HG03066 (cell line): ENCODE results near the gene KCNK5.

ENCODE experiments used
- ATAC-seq: cut with Tn5 transposase; IDR thresholded peaks from one replicate; pipeline ENCODE4 v1.9.1; 2021; ENCODE audit warnings: low read depth; ENCODE audit not compliant: unreplicated experiment

The KCNK5 gene, protein sequence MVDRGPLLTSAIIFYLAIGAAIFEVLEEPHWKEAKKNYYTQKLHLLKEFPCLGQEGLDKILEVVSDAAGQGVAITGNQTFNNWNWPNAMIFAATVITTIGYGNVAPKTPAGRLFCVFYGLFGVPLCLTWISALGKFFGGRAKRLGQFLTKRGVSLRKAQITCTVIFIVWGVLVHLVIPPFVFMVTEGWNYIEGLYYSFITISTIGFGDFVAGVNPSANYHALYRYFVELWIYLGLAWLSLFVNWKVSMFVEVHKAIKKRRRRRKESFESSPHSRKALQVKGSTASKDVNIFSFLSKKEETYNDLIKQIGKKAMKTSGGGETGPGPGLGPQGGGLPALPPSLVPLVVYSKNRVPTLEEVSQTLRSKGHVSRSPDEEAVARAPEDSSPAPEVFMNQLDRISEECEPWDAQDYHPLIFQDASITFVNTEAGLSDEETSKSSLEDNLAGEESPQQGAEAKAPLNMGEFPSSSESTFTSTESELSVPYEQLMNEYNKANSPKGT

GRCh38 chr6:39228992-39229767 is at the start of gene KCNK5:
KCNK5 (minus strand) TSS chr6:39229475; CDS start chr6:39229111, 364 bp downstream.
- ATAC-seq, result peak; percentile 64

DNA sequence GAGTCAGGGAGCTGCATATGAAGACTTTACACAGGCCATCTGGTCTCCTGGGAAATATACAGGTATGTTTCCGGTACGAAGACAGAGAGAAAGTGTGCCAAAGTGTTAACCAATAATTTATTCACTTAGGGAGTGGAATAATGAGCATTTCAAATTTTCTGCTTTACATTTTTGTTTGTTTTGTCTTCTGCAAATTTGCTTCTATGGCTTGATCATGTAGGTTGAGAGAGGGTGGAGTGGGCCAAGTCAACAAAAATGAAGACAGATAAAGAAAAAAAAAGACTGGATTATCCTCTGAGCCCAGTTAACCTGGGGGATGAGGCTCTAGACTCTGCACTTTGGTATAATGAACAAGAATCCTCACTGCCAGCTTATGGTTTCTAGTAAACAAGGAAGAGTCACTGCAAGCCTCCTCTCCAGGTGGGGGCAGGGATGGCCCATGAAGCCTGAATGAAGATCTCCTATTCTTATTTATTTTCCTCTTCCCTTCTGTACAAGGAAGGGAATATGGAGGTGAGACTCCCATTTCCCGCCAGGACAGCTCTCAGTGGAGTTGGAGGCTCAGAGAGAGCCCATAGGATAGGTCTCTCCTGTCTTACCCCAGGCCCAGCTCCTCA is 47.2 kb upstream of the KCNK5 start:
- ATAC-seq, result no peak

DNA sequence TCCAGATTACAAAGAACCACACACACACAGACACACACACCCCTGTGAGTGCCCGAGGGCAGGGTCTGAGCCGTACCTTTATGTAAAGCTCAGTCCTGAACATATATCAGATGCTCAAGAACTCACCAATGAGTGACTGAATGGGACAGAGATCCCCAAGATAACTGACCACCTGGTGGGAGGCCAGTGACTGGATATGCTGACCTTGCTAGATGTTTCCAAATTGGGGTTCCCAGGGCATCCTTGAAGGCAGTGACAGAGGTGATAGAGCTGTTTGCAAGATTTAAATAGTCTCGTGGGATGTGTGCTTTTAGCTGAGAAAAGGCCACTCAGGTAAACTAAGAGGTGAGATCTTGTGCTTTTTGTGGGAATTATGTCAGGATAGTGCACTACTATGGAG is 45.6 kb upstream of the KCNK5 start:
- no peak for ATAC-seq

- no peak for ATAC-seq
Measured at GRCh38 chr6:39274471-39274870, 45.2 kb upstream of the KCNK5 start.

DNA sequence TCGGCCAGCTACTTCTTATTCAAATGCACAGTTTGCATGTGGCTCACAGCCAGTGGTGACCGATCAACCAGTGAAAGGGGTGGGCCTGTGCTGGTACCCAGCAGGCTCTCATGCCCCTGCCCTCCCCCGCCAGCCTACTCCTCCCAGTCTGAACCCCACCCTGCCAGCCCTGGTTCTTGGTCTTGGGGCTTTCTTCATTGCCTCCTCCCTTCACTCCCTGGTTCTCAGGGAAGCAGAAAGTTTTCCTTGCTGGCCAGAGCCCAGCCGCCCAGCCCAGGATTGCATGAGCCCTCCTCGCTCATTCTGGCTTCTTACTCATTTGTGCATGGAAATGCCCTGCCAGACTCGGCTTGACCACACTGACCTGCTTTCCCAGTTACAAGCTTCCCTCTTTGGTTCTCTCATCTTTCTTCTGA is 44.1 kb upstream of the KCNK5 start:
- ATAC-seq, result no peak

DNA sequence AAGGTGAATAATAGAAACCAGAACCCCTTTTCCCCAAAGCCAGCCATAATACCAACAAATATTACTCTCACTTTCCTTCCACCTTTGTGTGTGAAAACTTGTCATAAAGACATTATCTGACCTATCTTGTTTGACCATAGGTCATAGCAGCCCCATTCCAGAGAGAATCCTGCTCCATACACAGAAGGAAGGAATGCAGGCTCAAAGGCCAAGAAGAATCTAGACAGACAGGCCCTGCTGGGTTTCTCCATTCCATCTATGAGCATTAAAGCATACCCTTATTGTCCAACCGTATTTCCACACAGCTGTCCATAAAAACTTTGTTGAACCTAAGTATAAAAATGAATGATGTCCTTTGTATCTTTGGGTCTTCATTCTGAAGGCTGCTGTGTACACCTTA is 40.7 kb upstream of the KCNK5 start:
- ATAC-seq, result no peak

DNA sequence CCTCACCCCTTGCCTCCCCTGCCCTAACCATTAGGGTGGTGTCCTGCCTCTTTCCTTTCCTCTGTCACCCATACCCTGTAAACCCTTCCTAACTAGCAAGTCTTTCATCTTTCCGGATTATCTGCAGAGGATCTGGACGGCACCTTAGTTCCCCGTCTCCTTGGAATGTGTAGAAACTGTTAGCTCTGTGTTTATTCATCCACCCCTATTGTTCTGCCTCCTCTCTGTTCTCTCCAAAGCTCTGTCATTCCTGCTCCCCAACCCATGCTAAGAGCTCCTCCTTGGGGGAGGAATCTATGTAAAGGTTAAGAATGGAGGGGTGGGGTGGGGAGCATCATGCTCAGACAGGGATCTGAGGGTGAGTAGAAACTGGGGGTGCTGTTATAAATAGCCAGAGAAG is 39.4 kb upstream of the KCNK5 start:
- ATAC-seq, result no peak

GRCh38 chr6:39268171-39268570 is 38.9 kb upstream of the KCNK5 start:
- ATAC-seq, result no peak

- no peak for ATAC-seq
Measured at GRCh38 chr6:39266782-39267355, 37.6 kb upstream of the KCNK5 start.

DNA sequence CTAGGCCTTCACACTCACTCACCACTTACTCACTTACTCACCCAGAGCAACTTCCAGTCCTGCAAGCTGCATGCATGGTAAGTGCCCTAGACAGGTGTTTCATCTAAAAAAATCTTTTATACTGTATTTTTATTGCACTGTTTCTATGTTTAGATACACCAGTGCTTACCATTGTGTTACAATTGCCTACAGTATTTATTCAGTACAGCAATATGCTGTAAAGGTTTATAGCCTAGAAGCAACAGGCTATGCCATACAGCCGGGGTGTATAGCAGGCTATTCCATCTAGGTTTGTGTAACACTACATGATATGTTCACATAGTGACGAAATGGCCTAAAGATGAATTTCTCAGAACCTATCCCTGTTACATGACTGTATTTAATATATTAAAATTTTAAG is 37.1 kb upstream of the KCNK5 start:
- ATAC-seq, result no peak

DNA sequence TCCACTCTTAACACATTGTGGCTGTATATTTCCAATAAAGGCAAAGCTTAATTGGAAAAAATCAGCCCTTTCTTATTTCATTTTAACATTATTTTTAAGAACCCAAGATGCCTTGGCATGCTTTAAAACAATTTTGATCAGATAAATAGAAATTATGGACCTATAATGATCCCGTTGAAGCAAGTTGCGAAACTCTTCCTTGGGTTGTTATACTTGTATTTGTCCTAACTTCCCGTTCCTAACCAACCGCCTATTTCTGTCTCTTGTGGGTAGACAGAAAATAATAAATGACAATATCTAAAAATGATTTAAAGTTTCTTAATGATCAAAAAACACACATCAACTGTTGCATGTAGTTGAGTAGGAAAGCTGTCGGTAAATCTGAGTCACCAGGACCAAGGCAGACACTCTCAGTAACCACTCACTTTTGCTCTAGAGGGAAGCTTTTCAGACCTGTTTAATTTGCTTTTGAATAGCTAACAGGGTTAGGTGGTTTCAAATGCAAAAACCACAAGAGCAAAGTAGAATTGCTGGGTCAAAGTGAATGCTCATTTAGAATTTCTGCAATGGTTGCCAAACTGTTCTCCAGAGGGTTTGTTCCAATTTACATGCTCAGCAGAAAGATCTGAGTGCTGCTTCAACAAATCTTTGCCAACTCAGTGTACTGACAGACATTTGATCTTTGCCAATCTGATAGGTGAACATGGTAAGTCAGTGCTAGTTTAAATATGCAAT is 34.2 kb upstream of the KCNK5 start:
- ATAC-seq, result no peak

GRCh38 chr6:39261751-39262150 is 32.5 kb upstream of the KCNK5 start:
- ATAC-seq, result no peak

DNA sequence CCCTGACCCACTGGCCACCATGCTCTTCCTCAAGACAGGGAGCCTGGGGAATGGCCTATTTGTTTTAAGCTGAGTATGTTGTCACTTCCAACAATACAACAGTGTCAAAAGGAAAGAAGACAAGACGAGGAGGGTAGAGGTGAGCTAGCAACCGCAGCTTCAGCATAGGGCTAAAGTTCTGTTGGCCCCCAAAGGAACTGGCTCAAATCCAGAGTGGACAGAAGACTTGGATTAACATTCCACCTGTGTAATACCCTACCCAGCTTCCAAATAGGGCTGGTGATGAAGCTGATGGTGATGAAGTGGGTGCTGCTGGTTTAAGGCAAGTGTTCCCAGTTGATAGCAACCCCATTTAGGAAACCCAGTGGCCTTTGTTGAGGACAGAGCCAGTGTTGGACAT is 31.7 kb upstream of the KCNK5 start:
- no peak for ATAC-seq

GRCh38 chr6:39260456-39260855 is 31.2 kb upstream of the KCNK5 start:
- ATAC-seq, result no peak

GRCh38 chr6:39256294-39256940 is 27.1 kb upstream of the KCNK5 start:
- no peak for ATAC-seq

DNA sequence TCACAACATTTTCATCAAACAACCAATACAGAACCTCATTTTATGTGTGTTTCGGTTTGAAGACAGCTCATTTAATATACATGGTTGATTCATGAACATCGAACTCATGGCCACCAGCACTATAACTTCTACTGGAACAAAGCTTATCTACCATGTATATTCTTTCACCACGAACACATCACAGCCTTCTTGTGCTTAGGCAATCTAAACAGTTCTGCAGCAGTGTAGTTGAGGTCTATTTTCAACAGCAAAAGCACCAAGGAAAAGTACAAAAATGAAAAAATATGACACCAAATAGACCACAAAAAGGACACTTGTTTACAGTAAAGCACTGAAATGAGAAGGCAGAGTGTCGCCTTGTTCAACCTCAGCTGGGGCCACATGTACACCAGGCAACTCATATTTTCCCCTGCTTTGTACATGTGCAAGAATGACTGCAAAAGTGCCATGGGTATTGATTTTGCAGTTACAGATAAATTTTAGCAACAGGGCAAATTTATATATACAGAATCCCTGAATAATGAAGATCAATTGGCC is 25.8 kb upstream of the KCNK5 start:
- ATAC-seq, result no peak

DNA sequence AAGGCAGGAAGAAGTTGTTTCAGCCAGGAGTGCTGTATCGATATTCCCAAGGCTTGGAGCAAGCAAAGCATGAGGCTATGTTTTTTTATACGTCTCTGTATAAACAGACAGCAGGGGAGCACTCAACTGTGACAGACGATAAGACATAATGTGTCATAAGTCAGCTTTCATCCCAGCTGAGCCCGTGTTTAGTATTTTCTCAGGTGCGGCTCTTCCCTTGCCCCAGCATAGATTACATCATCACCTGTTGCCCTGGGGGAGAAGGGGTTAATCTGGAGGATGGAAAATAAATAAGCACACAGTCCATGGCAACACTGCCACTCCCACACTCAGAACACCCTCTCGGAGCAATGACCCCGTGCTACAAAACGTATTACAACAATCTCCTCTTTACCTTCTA is 22.1 kb upstream of the KCNK5 start:
- no peak for ATAC-seq

DNA sequence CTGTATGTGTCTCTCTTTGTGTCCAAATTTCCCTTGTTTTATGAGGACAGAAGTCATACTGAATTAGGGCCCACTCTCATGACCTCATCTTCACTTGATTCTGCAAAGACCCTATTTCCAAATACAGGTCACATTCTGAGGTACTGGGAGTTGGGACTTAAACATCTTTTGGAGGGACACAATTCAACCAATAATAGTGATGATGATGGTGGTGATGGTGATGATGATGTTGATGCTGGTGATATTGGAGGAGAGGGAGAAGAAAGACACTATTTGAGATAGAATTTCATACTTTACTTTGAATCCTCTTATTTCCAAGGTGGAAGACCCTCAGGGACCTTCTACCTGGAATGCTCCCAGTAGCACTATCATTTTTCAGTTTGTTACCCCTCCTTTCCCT is 21.2 kb upstream of the KCNK5 start:
- no peak for ATAC-seq

- ATAC-seq, result no peak
Measured at GRCh38 chr6:39249278-39249677, 20.0 kb upstream of the KCNK5 start.
